SK-N-SH (cell line): ENCODE results near the gene FASTKD2.
"Not testable (repeated sequence)": the region's sequence is repeated elsewhere in the genome, so short reads cannot be mapped to it uniquely, and the experiment has no call there.

Experiments used
- CTCF ChIP-seq: fragments of 200-600 bp; sonication (generic); IDR thresholded peaks from 2 replicates; pipeline ENCODE4 v1.6.1; 2017; ENCODE audit warnings: antibody characterized with exemption, mild to moderate bottlenecking, moderate library complexity
- EP300 ChIP-seq, 2 experiments: IDR thresholded peaks; 2 replicates each; pipeline versions ENCODE4 v1.4.0 to v1.6.1; 2012; ENCODE audit warnings: borderline replicate concordance in 1 of 2, low read depth in 1 of 2, low read length in 1 of 2
- MEF2A ChIP-seq: IDR thresholded peaks from 2 replicates; pipeline ENCODE4 v1.4.0; 2012; ENCODE audit warnings: low read depth, borderline replicate concordance
- TF ChIP-seq, protein P1 (sequence below): IDR thresholded peaks from 2 replicates; pipeline ENCODE4 v1.6.1; 2012; ENCODE audit warnings: mild to moderate bottlenecking, low read depth, low read length, moderate library complexity

DNA sequence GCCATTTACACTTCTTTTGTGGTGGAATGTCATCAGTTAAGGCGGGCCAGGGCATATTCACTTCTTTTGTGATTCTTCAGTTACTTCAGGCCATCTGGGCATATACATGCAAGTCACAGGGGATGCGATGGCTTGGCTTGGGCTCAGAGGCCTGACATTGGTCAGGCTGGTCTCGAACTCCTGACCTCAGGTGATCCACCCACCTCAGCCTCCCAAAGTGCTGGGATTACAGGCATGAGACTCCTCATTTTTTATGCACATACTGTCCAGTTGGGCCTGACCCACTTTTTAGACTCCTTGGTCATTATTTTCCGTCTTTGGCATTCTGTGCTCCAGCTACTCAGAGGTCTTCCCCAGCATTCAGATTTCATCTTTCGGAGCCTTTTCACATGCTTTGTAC is 47.1 kb downstream of the FASTKD2 start:
- TF ChIP-seq CTCF; MEF2A; EP300 (IDR thresholded peaks at IDR 0.05; ENCODE audit: borderline replicate concordance in 1 of 2, low read depth in 1 of 2, low read length in 1 of 2): not testable (repeated sequence)
- TF ChIP-seq, protein P1, sequence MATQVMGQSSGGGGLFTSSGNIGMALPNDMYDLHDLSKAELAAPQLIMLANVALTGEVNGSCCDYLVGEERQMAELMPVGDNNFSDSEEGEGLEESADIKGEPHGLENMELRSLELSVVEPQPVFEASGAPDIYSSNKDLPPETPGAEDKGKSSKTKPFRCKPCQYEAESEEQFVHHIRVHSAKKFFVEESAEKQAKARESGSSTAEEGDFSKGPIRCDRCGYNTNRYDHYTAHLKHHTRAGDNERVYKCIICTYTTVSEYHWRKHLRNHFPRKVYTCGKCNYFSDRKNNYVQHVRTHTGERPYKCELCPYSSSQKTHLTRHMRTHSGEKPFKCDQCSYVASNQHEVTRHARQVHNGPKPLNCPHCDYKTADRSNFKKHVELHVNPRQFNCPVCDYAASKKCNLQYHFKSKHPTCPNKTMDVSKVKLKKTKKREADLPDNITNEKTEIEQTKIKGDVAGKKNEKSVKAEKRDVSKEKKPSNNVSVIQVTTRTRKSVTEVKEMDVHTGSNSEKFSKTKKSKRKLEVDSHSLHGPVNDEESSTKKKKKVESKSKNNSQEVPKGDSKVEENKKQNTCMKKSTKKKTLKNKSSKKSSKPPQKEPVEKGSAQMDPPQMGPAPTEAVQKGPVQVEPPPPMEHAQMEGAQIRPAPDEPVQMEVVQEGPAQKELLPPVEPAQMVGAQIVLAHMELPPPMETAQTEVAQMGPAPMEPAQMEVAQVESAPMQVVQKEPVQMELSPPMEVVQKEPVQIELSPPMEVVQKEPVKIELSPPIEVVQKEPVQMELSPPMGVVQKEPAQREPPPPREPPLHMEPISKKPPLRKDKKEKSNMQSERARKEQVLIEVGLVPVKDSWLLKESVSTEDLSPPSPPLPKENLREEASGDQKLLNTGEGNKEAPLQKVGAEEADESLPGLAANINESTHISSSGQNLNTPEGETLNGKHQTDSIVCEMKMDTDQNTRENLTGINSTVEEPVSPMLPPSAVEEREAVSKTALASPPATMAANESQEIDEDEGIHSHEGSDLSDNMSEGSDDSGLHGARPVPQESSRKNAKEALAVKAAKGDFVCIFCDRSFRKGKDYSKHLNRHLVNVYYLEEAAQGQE = not testable (repeated sequence)
